SK-N-SH (cell line): ENCODE results near the gene ARMC9. TPM values are rescaled to one million over a fixed set of nuclear protein-coding genes. Genes with fewer than 3 reads are reported as not detected.

Source experiments
- CTCF ChIA-PET: fragments of 300-600, 350-600 bp; formaldehyde crosslinking; extraction: SDS; loops from one replicate; lab custom pipeline; 2021; lab: Yijun Ruan, JAX
- POLR2A ChIA-PET: fragments of 350-600 bp; sonication (Branson Sonifier 250); formaldehyde crosslinking; extraction: SDS; loops from one replicate; lab custom pipeline; 2020; ENCODE audit warnings: antibody characterized with exemption, inconsistent platforms; lab: Yijun Ruan, JAX
- DNase-seq: peaks from one replicate; pipeline ENCODE4 v3.0.0; 2012
- H2AFZ ChIP-seq: fragments of 200-600 bp; sonication (generic); 2 replicates; pipeline ENCODE4 v1.8.1; 2016; ENCODE audit warnings: antibody characterized with exemption, mild to moderate bottlenecking, low read depth
- H3F3A ChIP-seq: fragments of 200-600 bp; sonication (generic); replicated peaks from 2 replicates; pipeline ENCODE3; 2016; ENCODE audit warnings: antibody characterized with exemption, mild to moderate bottlenecking; ENCODE audit not compliant: insufficient read depth
- H3K27ac ChIP-seq, 2 experiments: fragments of 200-500 bp in 1 of 2; fragments of 200-600 bp in 1 of 2; sonication (Bioruptor generic) in 1 of 2; sonication (generic), shearing (Covaris generic) in 1 of 2; 2 replicates each; pipeline versions ENCODE4 v1.5.1 to v1.6.1; 2014 to 2016; ENCODE audit warnings: low read depth in 2 of 2, inconsistent platforms in 1 of 2, low read length in 1 of 2, mild to moderate bottlenecking in 1 of 2, mixed read lengths in 1 of 2
- H3K27me3 ChIP-seq: fragments of 200-600 bp; sonication (generic), shearing (Covaris generic); 2 replicates; pipeline ENCODE4 v1.6.1; 2016; ENCODE audit warnings: mixed run types; ENCODE audit not compliant: insufficient read depth
- H3K36me3 ChIP-seq, 2 experiments: fragments of 200-500 bp in 1 of 2; fragments of 200-600 bp in 1 of 2; sonication (Bioruptor generic) in 1 of 2; sonication (generic) in 1 of 2; replicated peaks in 1 of 2; 2 replicates each; pipeline versions ENCODE3 to v1.5.1; 2014 to 2016; ENCODE audit warnings: low read length in 1 of 2, mild to moderate bottlenecking in 1 of 2; ENCODE audit not compliant: insufficient read depth in 2 of 2, control insufficient read depth in 1 of 2
- H3K4me1 ChIP-seq, 2 experiments: fragments of 200-500 bp in 1 of 2; fragments of 200-600 bp in 1 of 2; sonication (Bioruptor generic) in 1 of 2; sonication (generic), shearing (Covaris generic) in 1 of 2; 2 replicates each; pipeline versions ENCODE4 v1.5.1 to v1.6.1; 2014 to 2016; ENCODE audit warnings: low read depth in 1 of 2, low read length in 1 of 2, mixed run types in 1 of 2; ENCODE audit not compliant: insufficient read depth in 2 of 2, control insufficient read depth in 1 of 2
- H3K4me2 ChIP-seq: fragments of 200-600 bp; sonication (generic), shearing (Covaris generic); 2 replicates; pipeline ENCODE4 v1.6.1; 2017; ENCODE audit warnings: mixed run types
- H3K4me3 ChIP-seq, 2 experiments: fragments of 200-500 bp in 1 of 2; fragments of 200-600 bp in 1 of 2; sonication (Bioruptor generic) in 1 of 2; sonication (generic), shearing (Covaris generic) in 1 of 2; 2 replicates each; pipeline versions ENCODE4 v1.5.1 to v1.8.1; 2014 to 2016; ENCODE audit warnings: low read depth in 2 of 2, inconsistent platforms in 1 of 2, low read length in 1 of 2, mild to moderate bottlenecking in 1 of 2, mixed read lengths in 1 of 2, moderate library complexity in 1 of 2
- H3K79me2 ChIP-seq: fragments of 200-600 bp; sonication (generic); 2 replicates; pipeline ENCODE4 v1.8.1; 2017; ENCODE audit warnings: mild to moderate bottlenecking; ENCODE audit not compliant: insufficient read depth
- H3K9ac ChIP-seq: fragments of 200-600 bp; sonication (generic); 2 replicates; pipeline ENCODE4 v1.6.1; 2017; ENCODE audit warnings: mixed run types
- H3K9me2 ChIP-seq: fragments of 200-600 bp; sonication (generic); 2 replicates; pipeline ENCODE4 v1.6.1; 2017; ENCODE audit warnings: mixed run types
- H3K9me3 ChIP-seq: fragments of 200-600 bp; sonication (generic); 2 replicates; pipeline ENCODE4 v1.6.1; 2017; ENCODE audit warnings: mixed run types, mild to moderate bottlenecking, moderate library complexity
- H4K20me1 ChIP-seq: fragments of 200-600 bp; sonication (generic); 2 replicates; pipeline ENCODE4 v1.6.1; 2017; ENCODE audit warnings: mild to moderate bottlenecking, mixed run types; ENCODE audit not compliant: insufficient read depth
- CHD2 ChIP-seq: fragments of 150-350 bp; IDR thresholded peaks from 2 replicates; pipeline ENCODE4 v1.6.1; 2018; ENCODE audit warnings: low read length; ENCODE audit not compliant: partially characterized antibody
- ELF1 ChIP-seq: IDR thresholded peaks from 2 replicates; pipeline ENCODE4 v1.4.0; 2012
- FOSL2 ChIP-seq: IDR thresholded peaks from 2 replicates; pipeline ENCODE4 v1.4.0; 2012; ENCODE audit warnings: low read depth, mild to moderate bottlenecking, moderate library complexity, borderline replicate concordance
- FOXM1 ChIP-seq: IDR thresholded peaks from 2 replicates; pipeline ENCODE4 v1.4.0; 2012; ENCODE audit warnings: low read depth, mild to moderate bottlenecking
- JUND ChIP-seq: IDR thresholded peaks from 2 replicates; pipeline ENCODE4 v1.4.0; 2012
- NFIC ChIP-seq: IDR thresholded peaks from 2 replicates; pipeline ENCODE4 v1.4.0; 2012; ENCODE audit warnings: borderline replicate concordance
- PBX3 ChIP-seq: IDR thresholded peaks from 2 replicates; pipeline ENCODE4; 2012
- RCOR1 ChIP-seq: fragments of 150-350 bp; IDR thresholded peaks from 2 replicates; pipeline ENCODE4 v1.6.1; 2017; ENCODE audit warnings: antibody characterized with exemption, low read length
- TCF12 ChIP-seq: IDR thresholded peaks from 2 replicates; pipeline ENCODE4 v1.4.0; 2012
- WGBS: methylation state at CpG from one replicate; pipeline ENCODE4 v1.1.6; 2017; ENCODE audit warnings: low lambda C conversion rate; 5-methylcytosine and 5-hydroxymethylcytosine counted together
- polyA plus RNA-seq, 3 experiments: library from polyadenylated mRNA; depleted of rRNA; stranded (reverse); fragments of >200 nt; gene quantifications; 2 replicates each; pipeline ENCODE4 v1.2.3, GENCODE V29; 2012

ARMC9 gene
- polyA plus RNA-seq, 1 of the 3 experiments (the other 2 are of a cell fraction): 25.3 TPM

DNA sequence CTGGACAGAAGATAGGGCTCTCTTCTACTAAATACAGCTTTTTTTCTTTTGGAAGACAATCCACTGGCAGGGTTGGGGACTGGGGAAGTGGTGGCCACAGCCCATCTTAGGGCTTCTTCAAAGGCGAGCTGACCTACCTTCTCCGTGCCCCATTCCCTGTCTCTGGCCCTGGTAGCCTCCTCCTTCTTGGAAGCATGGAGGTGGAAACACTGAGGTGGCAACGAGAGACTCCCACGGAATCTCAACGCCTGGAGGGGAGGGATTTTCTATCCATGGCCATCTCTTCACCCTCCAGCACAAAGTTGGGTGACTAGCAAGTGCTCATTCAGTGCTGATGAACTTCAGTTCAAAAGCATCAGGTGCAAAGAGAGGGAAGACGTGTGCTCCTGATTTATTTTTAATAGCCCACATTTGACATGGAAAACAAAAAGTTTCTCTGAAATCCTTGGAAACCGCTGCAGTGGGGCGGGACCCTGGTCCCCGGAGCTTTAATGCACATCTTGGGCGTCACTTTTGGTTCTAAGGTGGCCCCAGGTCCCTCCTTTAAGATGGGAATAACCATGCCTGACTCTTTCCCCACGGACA lies 633 bp upstream of the ARMC9 start (continued):
- no peak for TF ChIP-seq FOXM1

GRCh38 chr2:231199219-231199618 lies 788 bp downstream of the ARMC9 start:
- TF ChIP-seq NFIC (peak; percentile 29; the same call in 1 of the 2 replicates), TCF12 (peak; percentile 39; the same call in 1 of the 2 replicates), FOSL2 (peak; percentile 25; the same call in 1 of the 2 replicates), CHD2 (no peak)
- ChIA-PET CTCF (interaction anchor here (0.6 to 9.8 kb wide), 7 partner anchors 11 to 252 kb away, joined by 3 to 162 read pairs (median 4); no protein-coding TSS in a partner anchor), POLR2A (no interaction called here)
- Histone ChIP-seq H3K27me3 (no peaks in the 10 kb centered on the region), H3K9ac (peak overlapping the region; percentile 72), H2AFZ (peak overlapping the region; percentile 93), H3K36me3 (no peaks in the 10 kb centered on the region), H3K4me2 (peak overlapping the region; percentile 69), H3K4me1 (peaks cover 10 to 17% of the 10 kb centered on the region in 2 experiments; a peak in 2 of 4 replicates), H4K20me1 (no peaks in the 10 kb centered on the region), H3K9me2 (no peaks in the 10 kb centered on the region), H3F3A (peaks cover 4% of the 10 kb centered on the region), H3K4me3 (peak overlapping the region; percentile 77 to 83), H3K79me2 (peaks cover 46% of the 10 kb centered on the region), H3K9me3 (no peaks in the 10 kb centered on the region), H3K27ac (peak overlapping the region; percentile 76 to 80)
- 13% methylated on average over 5 of the region's 5 CpGs for whole genome bisulfite sequencing
- DNase-seq: no peak

DNA sequence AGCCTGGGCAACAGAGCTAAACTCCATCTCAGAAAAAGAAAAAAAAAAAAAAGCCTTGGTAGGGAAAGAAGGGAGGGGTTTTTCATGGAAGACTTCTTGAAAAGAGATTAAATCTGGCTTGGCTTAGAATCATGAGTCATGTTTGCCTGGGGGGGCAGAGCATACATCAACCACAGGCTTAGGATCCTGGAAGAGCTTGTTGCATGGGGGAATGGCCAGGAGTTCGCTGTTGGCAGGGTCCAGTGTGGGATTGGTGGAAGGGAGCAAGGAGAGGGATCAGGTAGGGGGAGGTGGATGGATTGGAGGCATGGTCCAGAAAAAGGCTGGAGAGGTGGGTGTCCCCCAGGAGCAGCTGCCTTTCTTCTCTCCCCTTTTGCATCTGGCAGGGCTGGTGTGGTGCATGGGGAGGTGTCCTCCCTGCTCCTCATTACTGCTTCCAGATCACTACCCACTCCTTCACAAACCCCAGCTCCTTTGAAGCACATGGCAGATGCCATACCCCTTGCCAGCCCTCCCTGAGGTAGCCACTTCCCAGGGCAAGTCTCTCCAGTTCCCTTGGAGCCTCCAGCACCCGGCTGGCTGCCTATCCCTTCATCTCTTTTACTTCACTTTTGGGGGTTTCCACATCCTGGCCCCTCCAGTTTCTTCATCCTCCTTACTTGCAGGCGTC lies 2.5 kb downstream of the ARMC9 start:
- TF ChIP-seq RCOR1 (no peak), ELF1 (no peak), NFIC (peak; percentile 22; the same call in 1 of the 2 replicates), PBX3 (peak; percentile 37; the same call in 1 of the 2 replicates), TCF12 (peak; percentile 50), JUND (peak; percentile 64), FOSL2 (peak; percentile 69)
- H3K9me3 ChIP-seq: no peaks in the 10 kb centered on the region
- H2AFZ ChIP-seq: no peak overlapping the region
- H3F3A ChIP-seq: peaks cover 4% of the 10 kb centered on the region
- no peaks in the 10 kb centered on the region for H3K9me2 ChIP-seq
- no peaks in the 10 kb centered on the region for H3K27me3 ChIP-seq
- peak overlapping the region in 1 of 2 experiments; percentile 14; a peak in 1 of 4 replicates for H3K27ac ChIP-seq
- no peak overlapping the region for H3K9ac ChIP-seq
- peaks cover 10 to 17% of the 10 kb centered on the region in 2 experiments; a peak in 2 of 4 replicates for H3K4me1 ChIP-seq
- 93% methylated on average over 3 of the region's 3 CpGs for WGBS
- CTCF ChIA-PET: interaction anchor here (0.5 to 2.6 kb wide), 11 partner anchors 9 to 487 kb away, joined by 3 to 12 read pairs (median 4); no protein-coding TSS in a partner anchor
- H3K36me3 ChIP-seq: no peaks in the 10 kb centered on the region
- H4K20me1 ChIP-seq: no peaks in the 10 kb centered on the region
- POLR2A ChIA-PET: no interaction called here
- no peak for DNase-seq
- H3K4me2 ChIP-seq: peak overlapping the region; percentile 69
- H3K79me2 ChIP-seq: peaks cover 49% of the 10 kb centered on the region
- no peak overlapping the region for H3K4me3 ChIP-seq
